Posterior vena cava (tissue), 2 donors: ENCODE data around the gene NAA10. TPM values are rescaled to one million over a fixed set of nuclear protein-coding genes. Genes with fewer than 3 reads are reported as not detected.
A peak's percentile ranks its signal among the peaks of the same experiment; 100 is the strongest.

ENCODE experiments used
- DNase-seq: peaks from one replicate; pipeline ENCODE4 v3.0.0-alpha.2; 2020; ENCODE audit warnings: low spot score
- intact Hi-C, 2 donors: fragments of 100-400 bp; cut with DNase I; formaldehyde crosslinking; loops; one replicate each; pipeline versions ENCODE4 v1.14.1 to v1.14.2; 2022 to 2023
- total RNA-seq, 2 donors: library from RNA; stranded (reverse); fragmentation: NEBNext Ultra II Directional; extraction: Animal tissue kit (Norgen Biotek cat#: 25700); gene quantifications; one replicate each; pipeline ENCODE4 v1.2.1, GENCODE V29; 2021
- donor health status: DM: yes; HTN: yes; CAD: no.
- donor health status: DM: yes; HTN: yes; CAD: no.

The NAA10 gene
- total RNA-seq, 2 donors from 2014 or later, result 69.4 to 75.4 TPM

DNA sequence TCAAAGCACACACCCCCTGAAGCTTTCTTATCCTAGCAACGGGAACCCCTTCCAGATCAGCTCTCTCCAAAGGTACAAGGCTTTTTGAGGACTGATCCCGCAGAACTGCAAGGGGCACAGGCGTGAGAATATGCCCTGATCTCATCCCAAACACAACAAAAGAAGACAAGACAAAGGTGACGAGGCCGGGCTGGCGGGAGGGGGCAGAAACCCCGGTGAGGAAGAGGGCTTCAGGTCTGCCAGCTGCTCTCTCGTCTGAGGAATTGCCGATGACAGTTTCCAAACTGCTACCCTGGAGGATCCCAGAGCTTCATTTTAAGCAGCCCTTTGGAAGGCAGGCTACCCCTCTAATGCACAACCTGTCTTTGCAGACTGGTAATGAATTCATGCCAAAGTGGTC, 33.4 kb upstream of the NAA10 start:
- intact Hi-C loops, result no loop called here
- no peak for DNase-seq

GRCh38 chrX:153967536-153968224, 32.8 kb upstream of the NAA10 start:
- intact Hi-C loops, result no loop called here
- no peak for DNase-seq

- DNase-seq, result no peak
- intact Hi-C loops, result no loop called here
These were observed 32.2 kb upstream of the NAA10 start for GRCh38 chrX:153966841-153967535.

DNA sequence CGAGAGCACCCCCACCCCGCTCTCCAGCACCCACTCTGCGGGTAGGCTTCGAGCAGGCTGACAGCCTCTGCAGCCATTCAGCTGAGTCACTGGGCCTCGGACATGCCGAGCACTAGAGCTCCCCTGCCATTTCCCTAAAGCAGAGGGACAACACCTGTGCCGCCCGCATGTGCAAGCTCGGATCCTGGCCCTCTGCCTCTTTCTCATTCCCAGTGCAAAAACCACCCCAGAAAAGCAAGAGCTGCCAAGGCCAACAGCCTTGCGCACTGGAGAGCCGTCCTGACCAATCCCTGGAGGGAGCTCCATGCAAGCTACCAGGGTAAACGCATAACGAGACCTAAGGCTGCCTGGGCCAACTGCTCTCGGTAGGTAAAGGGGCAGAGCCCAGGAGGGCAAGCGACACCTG, 31.4 kb upstream of the NAA10 start:
- no peak for DNase-seq
- intact Hi-C loops, result no loop called here

DNA sequence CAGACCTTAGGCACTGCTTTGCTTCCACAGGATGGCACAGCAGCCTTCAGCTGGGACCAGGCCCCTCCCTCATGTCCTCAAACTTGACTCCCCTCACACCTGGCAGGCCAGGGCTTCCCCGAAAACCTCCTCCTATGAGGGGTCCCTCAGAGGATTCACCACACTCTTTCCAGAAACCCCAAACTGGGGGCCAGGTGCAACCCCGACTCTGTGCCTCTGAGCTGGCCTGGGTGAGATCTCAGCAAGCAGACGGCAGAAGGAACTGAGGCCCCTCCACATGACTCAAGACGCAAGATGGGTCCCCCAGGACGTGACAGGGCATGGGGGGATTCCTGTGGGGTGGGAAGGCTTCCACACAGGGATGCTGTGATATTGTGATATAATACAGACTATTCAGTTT, 30.6 kb upstream of the NAA10 start:
- no peak for DNase-seq
- intact Hi-C loops, result no loop called here

GRCh38 chrX:153964105-153964504, 29.3 kb upstream of the NAA10 start:
- no peak for DNase-seq
- intact Hi-C loops, result no loop called here

GRCh38 chrX:153963546-153963945, 28.7 kb upstream of the NAA10 start:
- no peak for DNase-seq
- intact Hi-C loops, result no loop called here

- no peak for DNase-seq
- intact Hi-C loops, result no loop called here
These were observed 26.5 kb upstream of the NAA10 start for GRCh38 chrX:153961292-153961691.

DNA sequence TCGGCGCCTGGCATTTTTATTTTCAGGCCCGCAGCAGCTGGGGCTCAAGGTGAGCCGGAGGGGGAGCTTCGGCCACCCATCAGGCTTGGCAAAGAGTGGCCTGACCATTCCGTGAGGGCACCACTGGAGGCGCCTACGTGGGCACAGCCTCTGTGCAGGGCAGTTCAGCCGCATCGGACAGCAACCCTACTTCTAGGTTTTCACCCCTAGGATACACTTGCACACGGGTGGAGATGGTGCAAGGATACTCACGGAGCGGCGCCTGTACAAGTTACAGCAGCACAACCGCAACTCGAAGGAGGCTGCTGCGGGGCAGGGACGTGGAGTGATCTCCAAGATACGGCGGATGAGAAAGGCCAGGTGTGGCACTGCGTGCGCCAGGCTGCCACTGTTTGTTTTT, 25.9 kb upstream of the NAA10 start:
- no peak for DNase-seq
- intact Hi-C loops, result no loop called here

DNA sequence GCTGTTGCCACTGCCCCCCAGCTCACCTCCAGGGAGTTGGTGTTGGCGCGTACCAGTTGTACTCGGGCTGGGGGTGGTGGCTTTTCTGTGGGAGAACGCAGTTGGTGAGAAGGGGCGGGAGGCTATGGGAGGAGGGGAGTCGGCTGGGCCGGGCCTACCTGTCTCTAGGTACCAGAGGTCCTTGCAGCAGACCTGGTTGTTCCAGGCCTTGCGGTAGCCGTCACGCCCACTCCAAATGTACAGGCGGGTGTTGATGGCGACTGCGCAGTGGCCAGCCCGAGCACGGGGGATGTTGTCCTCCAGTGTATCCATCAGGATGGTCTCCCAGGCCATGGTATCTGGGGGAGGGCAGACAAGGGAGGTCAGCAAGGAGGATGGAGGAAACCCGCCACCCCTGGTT, 25.2 kb upstream of the NAA10 start:
- no peak for DNase-seq
- intact Hi-C loops, result no loop called here

DNA sequence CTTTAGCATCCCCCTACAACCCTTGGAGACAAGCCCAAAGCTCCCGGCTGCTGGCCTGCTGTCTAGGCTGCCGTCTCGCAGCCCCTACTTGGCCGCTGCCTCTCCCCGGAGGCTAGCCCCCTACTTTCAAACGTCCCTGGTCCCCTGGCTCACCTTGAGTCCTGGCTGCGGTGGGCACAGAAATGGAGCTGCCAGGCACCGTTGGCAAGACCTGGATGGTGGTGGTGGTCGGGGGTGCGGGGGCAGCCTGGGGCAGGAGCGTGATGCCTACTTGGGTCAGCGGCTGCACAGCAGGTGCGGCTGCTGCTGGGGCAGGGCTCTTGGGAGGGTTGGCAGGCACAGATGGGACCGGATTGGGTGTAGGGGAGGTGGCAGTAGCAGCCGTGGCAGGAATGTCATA, 24.8 kb upstream of the NAA10 start:
- intact Hi-C loops, result loop anchor here in 1 of 2 donors (10.0 kb wide), 1 partner anchor 1005 kb away; no protein-coding TSS in a partner anchor
- DNase-seq, result no peak

- no peak for DNase-seq
- intact Hi-C loops, result loop anchor here in 1 of 2 donors (10.0 kb wide), 1 partner anchor 1004 kb away; no protein-coding TSS in a partner anchor
These were observed 23.8 kb upstream of the NAA10 start for GRCh38 chrX:153958605-153959004.

GRCh38 chrX:153957224-153957623, 22.4 kb upstream of the NAA10 start:
- DNase-seq, result no peak
- intact Hi-C loops, result loop anchor here in 1 of 2 donors (10.0 kb wide), 1 partner anchor 1002 kb away; no protein-coding TSS in a partner anchor

- intact Hi-C loops, result loop anchor here in 1 of 2 donors (10.0 kb wide), 1 partner anchor 1001 kb away; no protein-coding TSS in a partner anchor
- DNase-seq, result no peak
These were observed 21.4 kb upstream of the NAA10 start for GRCh38 chrX:153956044-153956907.

DNA sequence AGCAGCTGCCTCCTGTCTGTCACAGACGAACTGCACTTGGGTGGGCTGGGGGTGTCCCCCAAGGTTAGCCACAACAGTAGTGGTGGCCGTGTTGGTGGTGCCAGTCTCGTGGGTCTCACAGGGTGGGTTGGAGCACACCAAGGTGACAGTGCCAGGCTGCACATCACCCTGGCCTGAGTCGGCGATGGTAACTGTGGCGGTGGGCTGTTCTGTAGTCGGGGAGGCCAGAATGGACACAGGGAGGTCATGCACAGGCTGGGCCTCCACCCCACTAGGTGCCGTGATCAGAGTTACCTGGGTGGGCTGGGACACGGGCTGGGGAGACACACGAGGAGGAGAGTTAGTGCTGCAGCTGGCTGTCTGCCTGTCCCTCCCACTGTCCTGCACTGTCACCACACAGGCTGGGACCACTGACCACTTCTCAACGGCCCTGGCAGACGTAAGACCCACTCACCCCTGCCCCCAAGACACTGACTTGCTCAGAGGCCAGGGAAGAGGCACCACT, 20.4 kb upstream of the NAA10 start:
- intact Hi-C loops, result loop anchor here in 1 of 2 donors (10.0 kb wide), 1 partner anchor 1000 kb away; no protein-coding TSS in a partner anchor
- DNase-seq, result no peak

DNA sequence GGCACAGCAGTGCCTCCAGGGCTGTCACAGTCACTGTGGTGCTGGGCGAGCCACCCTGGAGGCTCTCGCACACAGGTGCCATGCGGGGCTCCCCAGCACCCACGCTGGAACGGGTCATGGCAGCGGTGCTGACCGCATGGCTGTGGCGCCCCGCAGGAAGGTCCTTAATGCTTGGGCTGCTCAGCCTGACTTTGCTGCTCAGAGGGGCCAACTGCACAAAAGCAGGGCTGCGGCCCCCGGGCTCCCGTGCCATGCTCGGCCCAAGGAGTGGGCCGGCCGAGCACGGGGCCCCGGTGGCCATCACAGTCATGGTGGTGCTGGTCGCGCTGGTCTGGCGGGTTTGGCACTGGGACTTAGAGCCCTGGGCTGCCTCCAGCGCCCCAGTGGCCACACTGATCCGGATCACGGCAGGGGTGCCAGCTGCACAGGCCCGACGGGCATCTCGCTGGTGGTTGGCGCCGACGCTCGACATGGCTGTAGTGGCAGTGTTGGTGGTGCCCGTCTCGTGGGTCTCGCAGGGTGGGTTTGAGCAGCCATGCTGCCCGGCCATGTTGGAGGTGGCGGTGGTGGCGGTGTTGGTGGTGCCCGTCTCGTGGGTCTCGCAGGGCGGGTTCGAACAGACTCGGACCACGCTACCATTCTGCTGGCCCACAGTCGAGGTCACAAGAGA, 19.9 kb upstream of the NAA10 start:
- DNase-seq, result no peak
- intact Hi-C loops, result loop anchor here in 1 of 2 donors (10.0 kb wide), 1 partner anchor 1000 kb away; no protein-coding TSS in a partner anchor

DNA sequence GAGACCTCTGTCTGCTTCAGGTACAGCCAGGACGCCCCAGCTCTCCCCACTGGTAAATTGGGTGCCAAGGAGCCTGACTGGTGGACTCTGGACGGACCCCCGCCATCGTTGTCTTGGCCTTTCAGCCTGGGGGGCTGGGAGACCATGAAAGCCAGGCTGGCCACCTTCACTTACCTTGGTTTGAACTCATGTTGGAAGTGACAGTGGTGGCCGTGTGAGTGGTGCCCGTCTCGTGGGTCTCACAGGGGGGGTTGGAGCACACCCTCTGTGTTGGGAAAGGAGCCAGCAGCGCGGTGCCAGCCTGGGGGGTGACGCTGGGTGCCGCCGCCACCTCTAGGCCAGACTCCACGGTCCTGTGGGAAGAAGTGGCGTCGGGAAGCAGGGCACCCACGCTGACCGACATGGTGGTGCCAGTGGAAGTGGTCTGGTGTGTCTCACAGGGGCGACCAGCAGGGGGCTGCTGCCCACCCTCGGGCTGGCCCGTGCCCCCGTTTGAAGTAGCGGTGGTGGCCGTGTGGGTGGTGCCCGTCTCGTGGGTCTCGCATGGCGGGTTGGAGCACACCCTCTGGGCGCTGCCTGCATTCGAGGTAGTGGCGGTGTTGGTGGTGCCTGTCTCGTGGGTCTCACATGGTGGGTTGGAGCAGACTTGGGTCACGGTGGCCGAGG, 19.2 kb upstream of the NAA10 start:
- intact Hi-C loops, result loop anchor here in 1 of 2 donors (2.0 to 10.0 kb wide), 2 partner anchors 189 to 999 kb away; partner anchors contain the start of gene PLXNB3
- no peak for DNase-seq

GRCh38 chrX:153953342-153953830, 18.5 kb upstream of the NAA10 start:
- peak; percentile 95 for DNase-seq
- intact Hi-C loops, result loop anchor here in 1 of 2 donors (2.0 to 10.0 kb wide), 2 partner anchors 189 to 999 kb away; partner anchors contain the start of gene PLXNB3
